Right atrium auricular region (tissue), 2 donors: ENCODE measurements around the gene SLC4A1. TPM values are rescaled to one million over a fixed set of nuclear protein-coding genes. Genes with fewer than 3 reads are reported as not detected.
A peak's percentile ranks its signal among the peaks of the same experiment; 100 is the strongest.

Experiments used
- DNase-seq: peaks from one replicate; pipeline ENCODE4 v3.0.0-alpha.2; 2019; ENCODE audit warnings: low spot score
- H3K27ac ChIP-seq, 2 donors: fragments of 200-600 bp; sonication (generic); 1 replicate in 1 of 2; 2 replicates in 1 of 2; pipeline ENCODE4 v1.5.1; 2016 to 2019
- H3K27me3 ChIP-seq, 2 donors: fragments of 200-600 bp; sonication (generic); one replicate each; pipeline versions ENCODE4 v1.5.1 to v1.6.0; 2017 to 2019
- H3K36me3 ChIP-seq: fragments of 200-600 bp; sonication (generic); one replicate; pipeline ENCODE4 v1.5.1; 2016
- H3K4me1 ChIP-seq, 2 donors: fragments of 200-600 bp; sonication (generic); one replicate each; pipeline versions ENCODE4 v1.5.1 to v1.6.0; 2017 to 2019
- H3K4me3 ChIP-seq, 2 donors: fragments of 200-600 bp; sonication (generic); 1 replicate in 1 of 2; 2 replicates in 1 of 2; pipeline ENCODE4 v1.5.1; 2017 to 2019; ENCODE audit warnings: mild to moderate bottlenecking in 1 of 2, moderate library complexity in 1 of 2
- H3K9me3 ChIP-seq, 2 donors: fragments of 200-600 bp; sonication (generic); one replicate each; pipeline ENCODE4 v1.5.1; 2019
- total RNA-seq, 2 donors: library from RNA; depleted of rRNA; stranded (reverse); fragments of >200 nt; gene quantifications; one replicate each; pipeline ENCODE4 v1.1.0, GENCODE V29; 2016
- TF ChIP-seq, protein P1 (sequence below), 2 donors: fragments of 200-600 bp; sonication (generic); IDR thresholded peaks; one replicate each; pipeline ENCODE4 v1.5.1; 2019; ENCODE audit warnings: antibody characterized with exemption in 2 of 2

The SLC4A1 gene
- total RNA-seq, 2 donors from 2014 or later: 0.47 to 1.1 TPM

DNA sequence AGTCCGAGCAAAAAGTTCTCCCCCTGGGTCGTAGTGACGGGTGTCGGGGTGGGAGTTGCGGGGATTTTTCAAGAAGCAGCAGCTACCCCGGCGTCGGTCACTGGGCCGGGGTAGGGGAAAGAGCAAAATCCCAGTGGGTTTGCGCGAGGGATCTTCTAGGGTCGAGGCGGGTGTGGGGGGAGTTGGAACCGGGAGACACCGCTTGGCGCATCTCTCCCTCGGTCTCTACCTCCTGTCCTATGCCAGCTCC lies 46.1 kb downstream of the SLC4A1 start:
- TF ChIP-seq, protein P1, sequence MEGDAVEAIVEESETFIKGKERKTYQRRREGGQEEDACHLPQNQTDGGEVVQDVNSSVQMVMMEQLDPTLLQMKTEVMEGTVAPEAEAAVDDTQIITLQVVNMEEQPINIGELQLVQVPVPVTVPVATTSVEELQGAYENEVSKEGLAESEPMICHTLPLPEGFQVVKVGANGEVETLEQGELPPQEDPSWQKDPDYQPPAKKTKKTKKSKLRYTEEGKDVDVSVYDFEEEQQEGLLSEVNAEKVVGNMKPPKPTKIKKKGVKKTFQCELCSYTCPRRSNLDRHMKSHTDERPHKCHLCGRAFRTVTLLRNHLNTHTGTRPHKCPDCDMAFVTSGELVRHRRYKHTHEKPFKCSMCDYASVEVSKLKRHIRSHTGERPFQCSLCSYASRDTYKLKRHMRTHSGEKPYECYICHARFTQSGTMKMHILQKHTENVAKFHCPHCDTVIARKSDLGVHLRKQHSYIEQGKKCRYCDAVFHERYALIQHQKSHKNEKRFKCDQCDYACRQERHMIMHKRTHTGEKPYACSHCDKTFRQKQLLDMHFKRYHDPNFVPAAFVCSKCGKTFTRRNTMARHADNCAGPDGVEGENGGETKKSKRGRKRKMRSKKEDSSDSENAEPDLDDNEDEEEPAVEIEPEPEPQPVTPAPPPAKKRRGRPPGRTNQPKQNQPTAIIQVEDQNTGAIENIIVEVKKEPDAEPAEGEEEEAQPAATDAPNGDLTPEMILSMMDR (IDR thresholded peaks at IDR 0.05): no peak
- DNase-seq: no peak

DNA sequence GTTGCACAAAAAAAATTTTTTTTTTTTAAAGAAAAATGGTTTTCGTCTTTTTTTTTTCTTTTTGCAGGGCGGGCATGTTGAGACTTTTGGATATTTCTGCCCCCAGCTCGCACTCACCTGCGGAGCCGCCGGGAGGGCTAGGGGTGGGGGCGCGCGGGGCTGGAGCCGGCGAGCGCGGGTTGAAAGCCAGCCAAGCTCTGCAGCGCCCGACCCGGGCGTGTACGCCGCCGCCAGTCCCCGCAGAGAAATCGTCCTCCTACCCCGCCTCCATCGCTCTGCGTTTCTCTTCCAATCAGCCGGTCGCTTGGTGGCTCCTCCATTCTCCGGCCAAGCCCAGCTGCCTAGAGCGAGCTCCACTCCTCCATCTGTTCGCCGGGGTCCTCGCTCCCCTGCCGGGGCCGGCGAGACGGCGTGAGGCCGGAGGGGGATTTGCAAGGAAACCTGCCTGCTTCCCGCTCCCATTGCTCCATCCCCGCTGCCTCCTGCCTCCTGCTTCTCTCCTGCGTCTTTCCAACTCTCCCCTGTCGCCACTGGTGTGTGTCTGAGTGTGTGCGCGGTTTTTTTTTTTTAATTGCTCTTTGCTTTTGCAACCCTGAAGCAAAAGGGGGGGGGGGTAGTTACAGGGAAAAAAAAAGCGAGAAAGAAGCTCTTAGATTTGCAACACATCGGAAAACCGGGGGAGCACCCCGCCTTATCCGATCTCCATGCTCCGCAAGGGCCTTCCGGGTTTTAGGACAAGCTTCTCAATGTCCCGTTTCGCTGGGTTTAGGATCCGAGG lies 46.7 kb downstream of the SLC4A1 start:
- DNase-seq: no peak
- Histone ChIP-seq H3K27ac (peak overlapping the region; percentile 98 to 99), H3K9me3 (no peaks in the 10 kb centered on the region), H3K27me3 (no peaks in the 10 kb centered on the region), H3K4me1 (peaks cover 3 to 40% of the 10 kb centered on the region in 2 donors), H3K36me3 (peaks cover 8% of the 10 kb centered on the region), H3K4me3 (peak overlapping the region; percentile 91 to 92)
- TF ChIP-seq, protein P1 (IDR thresholded peaks at IDR 0.05): no peak

More for the DNA sequence above, 46.1 kb downstream of the SLC4A1 start:
- Histone ChIP-seq H3K27me3 (no peaks in the 10 kb centered on the region), H3K4me1 (peaks cover 3 to 35% of the 10 kb centered on the region in 2 donors), H3K27ac (peak overlapping the region; percentile 98 to 99), H3K4me3 (peak overlapping the region; percentile 91 to 92), H3K36me3 (peaks cover 3% of the 10 kb centered on the region), H3K9me3 (no peaks in the 10 kb centered on the region)

DNA sequence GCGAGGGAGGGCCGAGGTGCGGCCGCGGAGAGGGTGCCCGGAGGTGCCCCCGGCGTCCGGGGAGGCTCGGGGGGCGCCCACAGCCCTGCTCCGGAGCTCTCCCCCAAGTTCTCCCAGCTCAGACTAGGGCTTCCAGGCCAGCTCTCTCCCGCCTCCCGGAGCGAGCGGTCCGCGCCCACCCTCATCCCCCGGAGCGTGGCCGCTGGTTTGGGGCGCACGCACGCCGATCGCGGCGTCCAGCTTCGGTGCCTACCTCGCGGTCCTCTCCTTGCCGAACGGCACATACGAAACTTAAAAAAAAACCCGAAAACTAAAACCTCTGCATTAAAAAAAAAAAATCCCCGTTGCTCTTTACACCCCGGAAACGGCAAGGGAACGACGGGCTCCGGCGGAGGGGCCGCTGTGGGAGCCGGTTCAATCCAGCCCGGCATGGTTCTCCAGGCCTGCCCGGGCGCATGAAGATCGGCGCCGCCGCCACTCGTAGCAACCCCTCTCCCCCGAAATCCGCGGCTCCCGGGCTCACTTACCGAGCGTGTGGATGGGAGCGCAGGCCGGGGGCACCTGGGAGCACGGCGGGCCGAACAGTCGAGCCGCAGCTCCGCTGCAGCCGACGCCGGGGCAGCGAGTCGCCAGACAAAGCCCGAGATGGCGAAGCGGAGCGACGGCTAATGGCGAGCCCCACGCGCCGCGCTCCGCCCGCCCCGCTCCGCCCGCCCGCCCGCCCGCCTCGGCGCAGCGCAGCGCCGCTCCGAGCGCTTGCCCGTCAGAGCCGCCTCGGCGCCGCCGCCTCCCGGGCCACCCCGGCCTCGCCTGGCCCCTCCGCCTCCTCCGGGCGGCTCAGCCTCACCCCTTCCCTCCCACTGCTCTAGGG lies 47.5 kb downstream of the SLC4A1 start:
- Histone ChIP-seq H3K36me3 (peaks cover 16% of the 10 kb centered on the region), H3K27me3 (no peaks in the 10 kb centered on the region), H3K4me3 (peak overlapping the region; percentile 91 to 92), H3K4me1 (peaks cover 3 to 43% of the 10 kb centered on the region in 2 donors), H3K9me3 (no peaks in the 10 kb centered on the region), H3K27ac (peak overlapping the region; percentile 98 to 99)
- TF ChIP-seq, protein P1 (IDR thresholded peaks at IDR 0.05): no peak
- DNase-seq: no peak

DNA sequence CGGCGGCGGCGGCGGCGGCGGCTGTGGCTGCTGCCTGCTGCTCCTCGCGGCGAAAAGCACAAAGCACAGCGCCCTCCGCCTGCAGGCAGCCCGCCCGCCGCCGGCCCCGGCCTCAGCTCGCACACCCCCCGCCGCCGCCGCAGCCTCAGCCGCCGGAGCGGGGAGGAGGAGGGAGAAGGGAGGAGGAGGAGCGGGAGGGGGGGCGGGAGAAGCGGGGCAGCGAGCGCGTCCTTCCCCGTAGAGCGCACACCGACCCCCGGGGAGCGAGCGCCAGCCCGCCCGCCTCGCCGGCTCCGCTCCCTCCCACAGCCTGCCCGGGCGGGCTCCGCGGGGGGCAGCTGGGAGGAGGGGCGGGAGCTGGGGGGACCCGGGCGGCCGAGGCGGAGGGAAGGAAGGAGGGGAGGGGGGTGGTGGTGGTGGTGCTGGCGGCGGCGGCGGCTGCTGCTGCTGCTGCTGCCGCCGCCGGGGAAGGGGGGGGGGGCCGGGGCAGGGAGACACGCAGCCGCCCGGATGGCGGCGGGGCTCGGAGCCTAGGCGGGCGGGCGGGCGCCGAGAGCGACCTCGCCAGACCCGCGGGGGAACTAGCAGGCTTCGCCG lies 48.2 kb downstream of the SLC4A1 start, which contains the start of gene UBTF:
Gene UBTF (minus strand): TSS at position 60 of the 597 bp plus-strand sequence. CDS start 1,446 bp downstream, outside the sequence.
- no peak for DNase-seq
- H3K27me3 ChIP-seq: no peaks in the 10 kb centered on the region
- H3K9me3 ChIP-seq: no peaks in the 10 kb centered on the region
- peak within 1 kb of the TSS; percentile 91 to 92 for H3K4me3 ChIP-seq
- peak within 1 kb of the TSS; percentile 98 to 99 for H3K27ac ChIP-seq
- peaks cover 24% of the 10 kb centered on the region for H3K36me3 ChIP-seq
- TF ChIP-seq, protein P1 (IDR thresholded peaks at IDR 0.05): no peak
- H3K4me1 ChIP-seq: peaks cover 3 to 43% of the 10 kb centered on the region in 2 donors

DNA sequence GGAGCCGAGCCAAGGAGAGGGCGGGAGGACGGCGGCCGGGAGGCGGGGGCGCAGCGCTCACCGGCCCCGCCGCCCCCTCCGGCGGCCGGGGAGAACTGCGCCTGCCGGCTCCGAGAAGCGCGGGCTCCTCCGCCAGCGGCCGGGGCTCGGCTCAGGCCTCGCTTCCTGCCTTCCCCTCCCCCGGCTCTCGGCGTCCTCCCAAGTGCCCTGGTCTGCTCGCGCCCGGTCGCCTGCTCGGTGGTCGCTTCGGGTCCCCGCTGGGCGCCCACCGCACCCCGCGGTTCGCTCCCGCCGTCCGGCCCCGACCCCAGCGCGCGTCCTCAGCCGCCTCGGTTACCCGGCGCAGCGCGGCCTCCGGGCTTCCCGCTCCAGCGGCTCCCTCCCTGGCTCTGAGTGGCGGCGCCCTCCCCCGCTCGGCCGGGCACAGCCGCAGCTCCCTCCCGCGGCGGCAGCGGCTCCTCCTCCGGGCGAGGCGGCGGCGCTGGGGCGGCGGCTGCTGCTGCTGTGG lies 48.8 kb downstream of the SLC4A1 start:
- H3K9me3 ChIP-seq: no peaks in the 10 kb centered on the region
- peaks cover 29% of the 10 kb centered on the region for H3K36me3 ChIP-seq
- no peaks in the 10 kb centered on the region for H3K27me3 ChIP-seq
- peak overlapping the region; percentile 91 to 92 for H3K4me3 ChIP-seq
- no peak for DNase-seq
- peak overlapping the region; percentile 98 to 99 for H3K27ac ChIP-seq
- TF ChIP-seq, protein P1 (IDR thresholded peaks at IDR 0.05): peak; percentile 37 to 47
- peaks cover 3 to 43% of the 10 kb centered on the region in 2 donors for H3K4me1 ChIP-seq
